Measurements from ENCODE around the gene CKS1B. TPM values are rescaled to one million over a fixed set of nuclear protein-coding genes. Genes with fewer than 3 reads are reported as not detected.

CKS1B gene
- total RNA-seq, 2 experiments from 2014 or later = 204 to 230 TPM

DNA sequence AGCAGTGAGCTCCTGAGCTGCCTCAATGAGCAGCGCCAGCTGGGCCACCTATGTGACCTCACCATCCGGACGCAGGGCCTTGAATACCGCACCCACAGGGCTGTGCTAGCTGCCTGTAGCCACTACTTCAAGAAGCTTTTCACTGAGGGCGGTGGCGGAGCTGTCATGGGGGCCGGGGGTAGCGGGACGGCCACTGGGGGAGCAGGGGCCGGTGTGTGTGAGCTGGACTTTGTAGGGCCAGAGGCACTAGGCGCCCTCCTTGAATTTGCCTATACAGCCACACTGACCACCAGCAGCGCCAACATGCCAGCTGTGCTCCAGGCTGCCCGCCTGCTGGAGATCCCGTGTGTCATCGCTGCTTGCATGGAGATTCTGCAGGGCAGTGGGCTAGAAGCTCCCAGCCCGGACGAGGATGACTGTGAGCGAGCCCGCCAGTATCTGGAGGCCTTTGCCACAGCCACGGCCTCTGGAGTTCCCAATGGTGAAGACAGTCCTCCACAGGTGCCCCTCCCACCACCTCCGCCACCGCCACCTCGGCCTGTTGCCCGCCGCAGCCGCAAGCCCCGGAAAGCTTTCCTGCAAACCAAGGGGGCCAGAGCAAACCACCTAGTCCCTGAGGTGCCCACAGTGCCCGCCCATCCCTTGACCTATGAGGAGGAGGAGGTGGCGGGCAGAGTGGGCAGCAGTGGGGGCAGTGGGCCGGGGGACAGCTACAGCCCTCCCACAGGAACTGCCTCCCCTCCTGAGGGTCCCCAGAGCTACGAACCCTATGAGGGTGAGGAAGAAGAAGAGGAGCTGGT is 40.4 kb downstream of the CKS1B start:
- H3K36me3 ChIP-seq (ENCODE audit: insufficient read depth, low read length) = peaks cover 22% of the 10 kb centered on the region; the same call in 1 of the 2 replicates
- intact Hi-C loops (cut with micrococcal nuclease; ENCODE audit: unreplicated experiment) = no loop called here
- no peaks in the 10 kb centered on the region for H4K20me1 ChIP-seq (ENCODE audit: insufficient read depth, low read length)
- no peaks in the 10 kb centered on the region for H3K9me2 ChIP-seq (ENCODE audit: insufficient read depth, low read length)
- no peaks in the 10 kb centered on the region for H3K79me2 ChIP-seq (ENCODE audit: insufficient read depth, low read depth, low read length)
- H3K4me2 ChIP-seq (ENCODE audit: low read length) = no peak overlapping the region
- DNase-seq (ENCODE audit: low spot score) = no peak
- H3K9me3 ChIP-seq (ENCODE audit: low read length) = no peaks in the 10 kb centered on the region
- H3K4me1 ChIP-seq (ENCODE audit: insufficient read depth, low read length, poor library complexity, severe bottlenecking) = peaks cover 77% of the 10 kb centered on the region
- peak overlapping the region; percentile 79 for H3K27ac ChIP-seq (ENCODE audit: low read depth, low read length, poor library complexity, severe bottlenecking)
- BruUV-seq (replicated peaks) = no TSS peak
- CTCF ChIA-PET (ENCODE audit: unreplicated experiment) = interaction anchor here (1.2 to 1.5 kb wide), 2 partner anchors 16 to 60 kb away, joined by 3 to 4 read pairs; no protein-coding TSS in a partner anchor
- H2AFZ ChIP-seq (ENCODE audit: low read length) = no peak overlapping the region
- H3K4me3 ChIP-seq (ENCODE audit: low read depth, low read length, poor library complexity, severe bottlenecking) = no peak overlapping the region
- POLR2A ChIA-PET = interaction anchor here (0.6 to 1.1 kb wide), 3 partner anchors 16 to 907 kb away, joined by 3 to 4 read pairs (median 3); partner anchors contain the start of gene FLAD1
- no peak for TF ChIP-seq EZH2phosphoT487 (IDR thresholded peaks at IDR 0.05; ENCODE audit: borderline replicate concordance, low read depth, low read length)
- TF ChIP-seq, protein P1, sequence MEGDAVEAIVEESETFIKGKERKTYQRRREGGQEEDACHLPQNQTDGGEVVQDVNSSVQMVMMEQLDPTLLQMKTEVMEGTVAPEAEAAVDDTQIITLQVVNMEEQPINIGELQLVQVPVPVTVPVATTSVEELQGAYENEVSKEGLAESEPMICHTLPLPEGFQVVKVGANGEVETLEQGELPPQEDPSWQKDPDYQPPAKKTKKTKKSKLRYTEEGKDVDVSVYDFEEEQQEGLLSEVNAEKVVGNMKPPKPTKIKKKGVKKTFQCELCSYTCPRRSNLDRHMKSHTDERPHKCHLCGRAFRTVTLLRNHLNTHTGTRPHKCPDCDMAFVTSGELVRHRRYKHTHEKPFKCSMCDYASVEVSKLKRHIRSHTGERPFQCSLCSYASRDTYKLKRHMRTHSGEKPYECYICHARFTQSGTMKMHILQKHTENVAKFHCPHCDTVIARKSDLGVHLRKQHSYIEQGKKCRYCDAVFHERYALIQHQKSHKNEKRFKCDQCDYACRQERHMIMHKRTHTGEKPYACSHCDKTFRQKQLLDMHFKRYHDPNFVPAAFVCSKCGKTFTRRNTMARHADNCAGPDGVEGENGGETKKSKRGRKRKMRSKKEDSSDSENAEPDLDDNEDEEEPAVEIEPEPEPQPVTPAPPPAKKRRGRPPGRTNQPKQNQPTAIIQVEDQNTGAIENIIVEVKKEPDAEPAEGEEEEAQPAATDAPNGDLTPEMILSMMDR (conservative IDR thresholded peaks at IDR 0.05; ENCODE audit: low read length) = no peak

DNA sequence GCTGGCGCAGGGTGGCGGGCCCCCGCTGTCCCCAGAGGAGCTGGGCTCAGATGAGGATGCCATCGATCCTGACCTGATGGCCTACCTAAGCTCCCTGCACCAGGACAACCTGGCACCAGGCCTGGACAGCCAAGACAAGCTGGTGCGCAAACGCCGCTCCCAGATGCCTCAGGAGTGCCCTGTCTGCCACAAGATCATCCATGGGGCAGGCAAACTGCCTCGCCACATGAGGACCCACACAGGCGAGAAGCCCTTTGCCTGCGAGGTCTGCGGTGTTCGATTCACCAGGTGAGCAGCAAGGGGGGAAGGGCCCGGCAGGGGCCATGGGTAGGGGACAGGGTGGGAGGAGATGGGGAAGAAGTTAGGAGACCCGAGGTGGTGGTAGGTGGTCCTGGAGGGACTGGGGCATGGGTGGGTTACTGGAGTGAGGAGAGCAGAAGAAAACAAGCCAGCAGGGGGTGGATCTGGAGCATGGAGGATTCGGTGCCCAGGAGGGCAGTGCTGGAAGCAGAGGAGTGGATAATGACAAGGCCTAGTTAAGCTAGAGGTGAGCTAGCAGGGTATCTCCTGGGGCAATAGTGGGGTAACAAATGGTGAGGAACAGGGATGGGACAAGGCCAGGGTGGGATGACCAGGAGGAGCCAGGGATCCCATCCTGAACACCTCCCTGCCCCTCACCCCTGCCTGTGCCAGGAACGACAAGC is 41.2 kb downstream of the CKS1B start:
- Histone ChIP-seq H3K4me2 (ENCODE audit: low read length) (peak overlapping the region; percentile 77), H3K4me1 (ENCODE audit: insufficient read depth, low read length, poor library complexity, severe bottlenecking) (peaks cover 71% of the 10 kb centered on the region), H3K4me3 (ENCODE audit: low read depth, low read length, poor library complexity, severe bottlenecking) (peak overlapping the region; percentile 64), H2AFZ (ENCODE audit: low read length) (no peak overlapping the region), H3K9me3 (ENCODE audit: low read length) (no peaks in the 10 kb centered on the region), H3K27ac (ENCODE audit: low read depth, low read length, poor library complexity, severe bottlenecking) (peak overlapping the region; percentile 79), H3K79me2 (ENCODE audit: insufficient read depth, low read depth, low read length) (no peaks in the 10 kb centered on the region), H4K20me1 (ENCODE audit: insufficient read depth, low read length) (no peaks in the 10 kb centered on the region), H3K9me2 (ENCODE audit: insufficient read depth, low read length) (no peaks in the 10 kb centered on the region), H3K36me3 (ENCODE audit: insufficient read depth, low read length) (peaks cover 22% of the 10 kb centered on the region; the same call in 1 of the 2 replicates)
- BruUV-seq (replicated peaks) = no TSS peak
- DNase-seq (ENCODE audit: low spot score) = no peak
- POLR2A ChIA-PET = interaction anchor here (0.6 to 2.5 kb wide), 4 partner anchors 12 to 1093 kb away, joined by 3 to 10 read pairs (median 4); partner anchors contain the start of gene FLAD1
- intact Hi-C loops (cut with micrococcal nuclease; ENCODE audit: unreplicated experiment) = loop anchor here (2.0 kb wide), 3 partner anchors 45 to 69 kb away; partner anchors contain the start of gene PYGO2
- TF ChIP-seq, protein P1 (conservative IDR thresholded peaks at IDR 0.05; ENCODE audit: low read length) = no peak
- TF ChIP-seq EZH2phosphoT487 (IDR thresholded peaks at IDR 0.05; ENCODE audit: borderline replicate concordance, low read depth, low read length) = no peak
- CTCF ChIA-PET (ENCODE audit: unreplicated experiment) = interaction anchor here (0.7 to 1.5 kb wide), 3 partner anchors 17 to 61 kb away, joined by 3 to 4 read pairs (median 3); no protein-coding TSS in a partner anchor

All from OCI-LY7 (cell line).